Measurements from ENCODE around the gene CYP46A1. TPM values are rescaled to one million over a fixed set of nuclear protein-coding genes. Genes with fewer than 3 reads are reported as not detected.

Gene CYP46A1
- total and polyA plus RNA-seq, 12 donors, result 0.67 to 5.9 (median 2.1) TPM

- H3K4me3 ChIP-seq, result no peak overlapping the region
- peak in 1 of 7 donors; percentile 23 for DNase-seq
- intact Hi-C loops (cut with DNase I), result no loop called here
- H3K27ac ChIP-seq, result no peak overlapping the region
- no peaks in the 10 kb centered on the region for H3K4me1 ChIP-seq (replicated peaks in 1 of 2)
- no peaks in the 10 kb centered on the region for H3K36me3 ChIP-seq (replicated peaks in 1 of 2)
- H3K9me3 ChIP-seq (replicated peaks in 1 of 3), result peaks cover 0 to 3% (median 0%) of the 10 kb centered on the region in 3 donors
- no peaks in the 10 kb centered on the region for H3K27me3 ChIP-seq
- TF ChIP-seq POLR2A (IDR thresholded peaks at IDR 0.05), result no peak
- TF ChIP-seq, protein P1, sequence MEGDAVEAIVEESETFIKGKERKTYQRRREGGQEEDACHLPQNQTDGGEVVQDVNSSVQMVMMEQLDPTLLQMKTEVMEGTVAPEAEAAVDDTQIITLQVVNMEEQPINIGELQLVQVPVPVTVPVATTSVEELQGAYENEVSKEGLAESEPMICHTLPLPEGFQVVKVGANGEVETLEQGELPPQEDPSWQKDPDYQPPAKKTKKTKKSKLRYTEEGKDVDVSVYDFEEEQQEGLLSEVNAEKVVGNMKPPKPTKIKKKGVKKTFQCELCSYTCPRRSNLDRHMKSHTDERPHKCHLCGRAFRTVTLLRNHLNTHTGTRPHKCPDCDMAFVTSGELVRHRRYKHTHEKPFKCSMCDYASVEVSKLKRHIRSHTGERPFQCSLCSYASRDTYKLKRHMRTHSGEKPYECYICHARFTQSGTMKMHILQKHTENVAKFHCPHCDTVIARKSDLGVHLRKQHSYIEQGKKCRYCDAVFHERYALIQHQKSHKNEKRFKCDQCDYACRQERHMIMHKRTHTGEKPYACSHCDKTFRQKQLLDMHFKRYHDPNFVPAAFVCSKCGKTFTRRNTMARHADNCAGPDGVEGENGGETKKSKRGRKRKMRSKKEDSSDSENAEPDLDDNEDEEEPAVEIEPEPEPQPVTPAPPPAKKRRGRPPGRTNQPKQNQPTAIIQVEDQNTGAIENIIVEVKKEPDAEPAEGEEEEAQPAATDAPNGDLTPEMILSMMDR (IDR thresholded peaks at IDR 0.05), result no peak
- WGBS, 4 donors, result 81 to 100% (median 82%) methylated on average over 2 to 7 of the region's 7 CpGs; no CpG with 5 or more reads in 1 of the 4 donors
Observed at GRCh38 chr14:99708449-99708848, 24.4 kb downstream of the CYP46A1 start.

DNA sequence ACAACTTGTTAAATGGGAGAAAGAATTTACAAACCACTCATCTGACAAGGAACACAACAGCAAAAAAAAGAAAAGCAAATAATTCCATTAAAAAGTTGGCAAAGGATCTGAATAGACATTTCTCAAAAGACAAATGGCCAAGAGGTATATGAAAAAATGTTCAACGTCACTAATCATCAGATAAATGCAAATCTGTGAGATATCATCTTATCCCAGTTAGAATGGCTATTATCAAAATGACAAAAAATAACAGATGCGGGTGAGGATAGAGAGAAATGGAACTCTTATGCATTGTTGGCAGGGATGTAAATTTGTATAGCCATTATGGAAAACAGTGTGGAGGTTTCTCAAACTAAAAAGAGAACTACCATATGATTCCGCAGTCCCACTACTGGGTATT lies 29.9 kb downstream of the CYP46A1 start:
- TF ChIP-seq, protein P1 (IDR thresholded peaks at IDR 0.05), result no peak
- TF ChIP-seq POLR2A (IDR thresholded peaks at IDR 0.05), result no peak
- WGBS, 4 donors, result 85 to 90% (median 87%) methylated on average over 3 of the region's 3 CpGs
- no peak overlapping the region for H3K27ac ChIP-seq
- DNase-seq, result no peak
- intact Hi-C loops (cut with DNase I), result no loop called here
- H3K36me3 ChIP-seq (replicated peaks in 1 of 2), result no peaks in the 10 kb centered on the region
- H3K4me1 ChIP-seq (replicated peaks in 1 of 2), result no peaks in the 10 kb centered on the region
- no peak overlapping the region for H3K4me3 ChIP-seq
- H3K27me3 ChIP-seq, result no peaks in the 10 kb centered on the region
- H3K9me3 ChIP-seq (replicated peaks in 1 of 3), result no peaks in the 10 kb centered on the region

DNA sequence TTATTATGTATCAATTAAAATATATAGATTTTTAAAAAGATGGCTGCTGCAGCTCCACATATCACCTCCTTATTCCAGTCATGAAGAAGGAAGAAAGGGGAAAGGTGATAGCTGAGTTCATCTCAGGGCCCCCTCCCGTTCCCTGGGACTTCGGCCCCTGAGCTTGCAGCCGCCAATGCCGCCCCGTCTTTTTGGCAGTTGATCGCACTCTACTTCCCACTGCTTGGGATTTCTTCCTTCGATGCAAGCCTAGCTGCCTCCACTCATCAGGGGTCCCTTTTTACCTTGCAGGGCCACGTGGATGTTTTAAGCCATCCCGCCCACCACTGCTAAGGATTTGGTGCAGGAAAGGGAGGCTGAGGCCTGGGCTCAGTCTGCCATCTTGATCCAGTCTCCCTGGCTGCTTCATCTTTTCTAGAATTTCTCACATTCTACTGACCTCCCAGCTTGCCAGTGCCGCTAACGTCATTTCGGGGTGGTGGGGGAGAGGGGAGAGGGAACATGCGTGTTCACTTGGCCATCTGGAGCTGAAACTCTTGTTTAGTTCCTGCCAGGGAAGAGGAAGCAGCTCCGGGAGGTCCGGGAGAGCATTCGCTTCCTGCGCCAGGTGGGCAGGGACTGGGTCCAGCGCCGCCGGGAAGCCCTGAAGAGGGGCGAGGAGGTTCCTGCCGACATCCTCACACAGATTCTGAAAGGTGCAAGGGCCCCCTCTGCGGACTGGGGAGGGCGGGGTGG lies 31.3 kb downstream of the CYP46A1 start:
- Histone ChIP-seq H3K27ac (no peak overlapping the region), H3K4me1 (replicated peaks in 1 of 2) (no peaks in the 10 kb centered on the region), H3K9me3 (replicated peaks in 1 of 3) (no peaks in the 10 kb centered on the region), H3K4me3 (no peak overlapping the region), H3K36me3 (replicated peaks in 1 of 2) (no peaks in the 10 kb centered on the region), H3K27me3 (no peaks in the 10 kb centered on the region)
- TF ChIP-seq POLR2A (IDR thresholded peaks at IDR 0.05), result no peak
- TF ChIP-seq, protein P1 (IDR thresholded peaks at IDR 0.05), result no peak
- intact Hi-C loops (cut with DNase I), result no loop called here
- no peak for DNase-seq
- WGBS, 4 donors, result 62 to 82% (median 77%) methylated on average over 23 to 24 of the region's 24 CpGs

- no peak overlapping the region for H3K4me3 ChIP-seq
- H3K4me1 ChIP-seq (replicated peaks in 1 of 2), result no peaks in the 10 kb centered on the region
- TF ChIP-seq, protein P1 (IDR thresholded peaks at IDR 0.05), result no peak
- TF ChIP-seq POLR2A (IDR thresholded peaks at IDR 0.05), result no peak
- no peaks in the 10 kb centered on the region for H3K9me3 ChIP-seq (replicated peaks in 1 of 3)
- no peak overlapping the region for H3K27ac ChIP-seq
- intact Hi-C loops (cut with DNase I), result no loop called here
- DNase-seq, result no peak
- no peaks in the 10 kb centered on the region for H3K27me3 ChIP-seq
- 79 to 90% (median 87%) methylated on average over 8 to 10 of the region's 10 CpGs for WGBS, 4 donors
- H3K36me3 ChIP-seq (replicated peaks in 1 of 2), result no peaks in the 10 kb centered on the region
Observed at GRCh38 chr14:99716091-99716849, 32.2 kb downstream of the CYP46A1 start.
